ENCODE measurements around the gene SNRNP200.

Gene SNRNP200

DNA sequence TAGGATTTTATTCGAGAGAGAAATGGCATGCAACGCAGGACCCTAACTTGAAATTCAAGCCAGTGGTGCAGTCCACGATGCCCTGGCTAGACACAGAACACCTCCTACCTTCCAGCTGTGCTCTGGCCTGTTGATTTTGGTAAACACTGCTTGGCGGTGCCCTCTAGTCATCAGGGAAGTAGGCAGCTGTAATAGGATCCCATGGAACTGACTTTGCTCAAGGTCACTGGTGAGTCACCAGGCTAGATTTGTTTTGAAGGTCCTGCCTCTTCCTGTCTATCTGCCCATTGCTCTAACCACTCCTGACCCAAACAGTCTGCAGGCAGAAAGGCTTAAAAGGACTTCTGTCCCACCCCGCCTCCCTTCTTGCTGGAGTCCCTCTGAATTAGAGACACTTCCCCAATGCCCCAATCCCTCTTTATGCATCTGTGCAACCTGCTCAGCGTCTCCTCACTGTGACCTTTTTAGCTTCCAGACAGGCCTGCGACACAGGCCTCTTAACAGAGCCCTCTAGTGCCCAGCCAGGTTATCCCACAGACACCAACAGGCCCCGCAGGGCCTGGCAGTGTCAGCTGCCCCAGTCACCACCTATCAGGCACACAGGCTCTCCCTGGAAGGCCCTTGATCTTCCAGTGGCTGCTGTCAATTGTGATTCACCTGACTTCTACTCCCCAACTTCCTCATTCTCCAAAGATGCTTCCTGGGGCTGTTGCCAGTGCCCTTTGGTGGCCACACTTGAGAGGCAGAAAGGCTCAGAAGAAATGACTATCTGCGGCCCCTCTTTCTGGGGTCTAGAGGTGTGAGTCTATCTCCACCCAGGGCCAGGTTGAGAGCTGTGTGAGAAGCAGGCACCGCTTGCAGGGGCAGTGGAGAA is 44.7 kb downstream of the SNRNP200 start:
- H3K36me3 ChIP-seq (ENCODE audit: control insufficient read depth in 2 of 2, insufficient read depth in 1 of 2, low read length in 2 of 2) = peaks cover 4 to 50% of the 10 kb centered on the region in 2 experiments; a peak in 2 of 3 replicates
- ChIA-PET POLR2A (interaction anchor here (0.5 to 4.6 kb wide), 5 partner anchors 13 to 608 kb away, joined by 3 to 23 read pairs (median 7); partner anchors contain the start of gene STARD7), CTCF (interaction anchor here (0.9 to 2.2 kb wide), 10 partner anchors 10 to 660 kb away, joined by 3 to 9 read pairs (median 3); partner anchors contain the start of gene STARD7)
- H3K4me3 ChIP-seq (ENCODE audit: low read depth, low read length) = no peak overlapping the region
- H3K27ac ChIP-seq (ENCODE audit: extremely low read depth, low read depth, low read length) = peak overlapping the region; percentile 25
- no peaks in the 10 kb centered on the region for H3K9me3 ChIP-seq (ENCODE audit: control insufficient read depth, insufficient read depth, low read depth, low read length)
- peaks cover 17% of the 10 kb centered on the region for H3K4me1 ChIP-seq (ENCODE audit: control insufficient read depth, insufficient read depth, low read length)
- TF ChIP-seq, protein P1, sequence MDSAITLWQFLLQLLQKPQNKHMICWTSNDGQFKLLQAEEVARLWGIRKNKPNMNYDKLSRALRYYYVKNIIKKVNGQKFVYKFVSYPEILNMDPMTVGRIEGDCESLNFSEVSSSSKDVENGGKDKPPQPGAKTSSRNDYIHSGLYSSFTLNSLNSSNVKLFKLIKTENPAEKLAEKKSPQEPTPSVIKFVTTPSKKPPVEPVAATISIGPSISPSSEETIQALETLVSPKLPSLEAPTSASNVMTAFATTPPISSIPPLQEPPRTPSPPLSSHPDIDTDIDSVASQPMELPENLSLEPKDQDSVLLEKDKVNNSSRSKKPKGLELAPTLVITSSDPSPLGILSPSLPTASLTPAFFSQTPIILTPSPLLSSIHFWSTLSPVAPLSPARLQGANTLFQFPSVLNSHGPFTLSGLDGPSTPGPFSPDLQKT (IDR thresholded peaks at IDR 0.05; ENCODE audit: borderline replicate concordance, low read depth, low read length) = no peak
- TF ChIP-seq ZNF785 (tag by site-specific recombination; IDR thresholded peaks at IDR 0.05) (no peak), HOXA7 (CRISPR knock-in tag; IDR thresholded peaks at IDR 0.05; ENCODE audit: borderline replicate concordance) (no peak), ZNF133 (tag by site-specific recombination; IDR thresholded peaks at IDR 0.05) (no peak), ZNF792 (tag by site-specific recombination; IDR thresholded peaks at IDR 0.05) (no peak), ZNF335 (tag by site-specific recombination; conservative IDR thresholded peaks at IDR 0.05) (peak; percentile 89), ZNF776 (tag by site-specific recombination; IDR thresholded peaks at IDR 0.05; ENCODE audit: borderline replicate concordance) (no peak), ZNF596 (tag by site-specific recombination; IDR thresholded peaks at IDR 0.05) (no peak), KLF16 (tag by site-specific recombination; IDR thresholded peaks at IDR 0.05) (no peak), ZNF571 (tag by site-specific recombination; IDR thresholded peaks at IDR 0.05) (no peak), WT1 (tag by site-specific recombination; IDR thresholded peaks at IDR 0.05) (no peak), BCL11A (tag by site-specific recombination; IDR thresholded peaks at IDR 0.05; ENCODE audit: low read depth) (0 out of 2 replicates have a peak, but pooled peaks have one; percentile 42), ZXDB (tag by site-specific recombination; IDR thresholded peaks at IDR 0.05) (no peak; the same call in 1 of the 2 replicates), ZBTB20 (tag by site-specific recombination; IDR thresholded peaks at IDR 0.05) (no peak), GLIS2 (tag by site-specific recombination; IDR thresholded peaks at IDR 0.05) (no peak), ZSCAN16 (tag by site-specific recombination; IDR thresholded peaks at IDR 0.05) (no peak), ZNF184 (tag by site-specific recombination; IDR thresholded peaks at IDR 0.05) (no peak), ZNF747 (tag by site-specific recombination; IDR thresholded peaks at IDR 0.05) (no peak), TRIM28 (IDR thresholded peaks at IDR 0.05; ENCODE audit: borderline replicate concordance, low read length) (0 out of 2 replicates have a peak, but pooled peaks have one; percentile 57), ZNF521 (tag by site-specific recombination; IDR thresholded peaks at IDR 0.05) (no peak), ZNF585B (tag by site-specific recombination; IDR thresholded peaks at IDR 0.05) (no peak), SP2 (tag by site-specific recombination; IDR thresholded peaks at IDR 0.05) (peak; percentile 60), ZNF214 (tag by site-specific recombination; IDR thresholded peaks at IDR 0.05; ENCODE audit: borderline replicate concordance) (no peak), ZNF10 (tag by site-specific recombination; IDR thresholded peaks at IDR 0.05) (0 out of 2 replicates have a peak, but pooled peaks have one; percentile 47), ZNF274 (IDR thresholded peaks at IDR 0.05; ENCODE audit: low read length) (no peak), ZNF274 (tag by site-specific recombination; IDR thresholded peaks at IDR 0.05; ENCODE audit: borderline replicate concordance) (no peak), ZNF2 (tag by site-specific recombination; IDR thresholded peaks at IDR 0.05) (peak; percentile 99), MZF1 (tag by site-specific recombination; IDR thresholded peaks at IDR 0.05; ENCODE audit: borderline replicate concordance) (peak; percentile 91; the same call in 1 of the 2 replicates)
- TF ChIP-seq, protein P2, sequence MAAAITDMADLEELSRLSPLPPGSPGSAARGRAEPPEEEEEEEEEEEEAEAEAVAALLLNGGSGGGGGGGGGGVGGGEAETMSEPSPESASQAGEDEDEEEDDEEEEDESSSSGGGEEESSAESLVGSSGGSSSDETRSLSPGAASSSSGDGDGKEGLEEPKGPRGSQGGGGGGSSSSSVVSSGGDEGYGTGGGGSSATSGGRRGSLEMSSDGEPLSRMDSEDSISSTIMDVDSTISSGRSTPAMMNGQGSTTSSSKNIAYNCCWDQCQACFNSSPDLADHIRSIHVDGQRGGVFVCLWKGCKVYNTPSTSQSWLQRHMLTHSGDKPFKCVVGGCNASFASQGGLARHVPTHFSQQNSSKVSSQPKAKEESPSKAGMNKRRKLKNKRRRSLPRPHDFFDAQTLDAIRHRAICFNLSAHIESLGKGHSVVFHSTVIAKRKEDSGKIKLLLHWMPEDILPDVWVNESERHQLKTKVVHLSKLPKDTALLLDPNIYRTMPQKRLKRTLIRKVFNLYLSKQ (tag by site-specific recombination; IDR thresholded peaks at IDR 0.05; ENCODE audit: borderline replicate concordance) = no peak
- TF ChIP-seq, protein P3, sequence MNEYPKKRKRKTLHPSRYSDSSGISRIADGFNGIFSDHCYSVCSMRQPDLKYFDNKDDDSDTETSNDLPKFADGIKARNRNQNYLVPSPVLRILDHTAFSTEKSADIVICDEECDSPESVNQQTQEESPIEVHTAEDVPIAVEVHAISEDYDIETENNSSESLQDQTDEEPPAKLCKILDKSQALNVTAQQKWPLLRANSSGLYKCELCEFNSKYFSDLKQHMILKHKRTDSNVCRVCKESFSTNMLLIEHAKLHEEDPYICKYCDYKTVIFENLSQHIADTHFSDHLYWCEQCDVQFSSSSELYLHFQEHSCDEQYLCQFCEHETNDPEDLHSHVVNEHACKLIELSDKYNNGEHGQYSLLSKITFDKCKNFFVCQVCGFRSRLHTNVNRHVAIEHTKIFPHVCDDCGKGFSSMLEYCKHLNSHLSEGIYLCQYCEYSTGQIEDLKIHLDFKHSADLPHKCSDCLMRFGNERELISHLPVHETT (tag by site-specific recombination; IDR thresholded peaks at IDR 0.05) = no peak
- TF ChIP-seq, protein P4, sequence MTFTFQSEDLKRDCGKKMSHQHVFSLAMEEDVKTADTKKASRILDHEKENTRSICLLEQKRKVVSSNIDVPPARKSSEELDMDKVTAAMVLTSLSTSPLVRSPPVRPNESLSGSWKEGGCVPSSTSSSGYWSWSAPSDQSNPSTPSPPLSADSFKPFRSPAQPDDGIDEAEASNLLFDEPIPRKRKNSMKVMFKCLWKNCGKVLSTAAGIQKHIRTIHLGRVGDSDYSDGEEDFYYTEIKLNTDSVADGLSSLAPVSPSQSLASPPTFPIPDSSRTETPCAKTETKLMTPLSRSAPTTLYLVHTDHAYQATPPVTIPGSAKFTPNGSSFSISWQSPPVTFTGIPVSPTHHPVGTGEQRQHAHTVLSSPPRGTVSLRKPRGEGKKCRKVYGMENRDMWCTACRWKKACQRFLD (tag by site-specific recombination; IDR thresholded peaks at IDR 0.05) = no peak
- TF ChIP-seq, protein P5, sequence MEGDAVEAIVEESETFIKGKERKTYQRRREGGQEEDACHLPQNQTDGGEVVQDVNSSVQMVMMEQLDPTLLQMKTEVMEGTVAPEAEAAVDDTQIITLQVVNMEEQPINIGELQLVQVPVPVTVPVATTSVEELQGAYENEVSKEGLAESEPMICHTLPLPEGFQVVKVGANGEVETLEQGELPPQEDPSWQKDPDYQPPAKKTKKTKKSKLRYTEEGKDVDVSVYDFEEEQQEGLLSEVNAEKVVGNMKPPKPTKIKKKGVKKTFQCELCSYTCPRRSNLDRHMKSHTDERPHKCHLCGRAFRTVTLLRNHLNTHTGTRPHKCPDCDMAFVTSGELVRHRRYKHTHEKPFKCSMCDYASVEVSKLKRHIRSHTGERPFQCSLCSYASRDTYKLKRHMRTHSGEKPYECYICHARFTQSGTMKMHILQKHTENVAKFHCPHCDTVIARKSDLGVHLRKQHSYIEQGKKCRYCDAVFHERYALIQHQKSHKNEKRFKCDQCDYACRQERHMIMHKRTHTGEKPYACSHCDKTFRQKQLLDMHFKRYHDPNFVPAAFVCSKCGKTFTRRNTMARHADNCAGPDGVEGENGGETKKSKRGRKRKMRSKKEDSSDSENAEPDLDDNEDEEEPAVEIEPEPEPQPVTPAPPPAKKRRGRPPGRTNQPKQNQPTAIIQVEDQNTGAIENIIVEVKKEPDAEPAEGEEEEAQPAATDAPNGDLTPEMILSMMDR (tag by site-specific recombination; IDR thresholded peaks at IDR 0.05) = peak; percentile 72
